Measurements from ENCODE around the gene AKAP5. TPM values are rescaled to one million over a fixed set of nuclear protein-coding genes. Genes with fewer than 3 reads are reported as not detected.
A peak's percentile ranks its signal among the peaks of the same experiment; 100 is the strongest.

The AKAP5 gene
- total RNA-seq, 4 donors from 2014 or later = 0.51 to 5.3 (median 2.8) TPM

DNA sequence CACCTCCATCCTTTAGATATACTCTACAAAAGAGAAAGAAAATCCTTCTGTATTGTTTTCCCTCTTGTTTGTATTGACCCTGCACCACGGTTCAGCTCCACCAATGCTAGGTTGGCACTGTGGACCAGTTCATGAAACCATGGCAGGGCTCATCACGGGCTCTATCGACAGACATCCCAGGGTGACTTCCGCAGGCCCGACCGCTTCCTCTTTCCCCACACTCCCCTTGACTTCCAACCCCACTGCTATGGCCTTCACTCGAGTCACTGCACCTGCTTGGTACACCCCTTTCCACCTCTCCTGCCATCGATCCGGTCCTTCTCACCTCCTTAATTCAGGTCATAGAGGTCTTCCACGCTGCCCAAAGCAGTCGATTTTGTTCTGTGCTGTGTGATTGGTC, 21.2 kb upstream of the AKAP5 start:
- TF ChIP-seq, protein P1, sequence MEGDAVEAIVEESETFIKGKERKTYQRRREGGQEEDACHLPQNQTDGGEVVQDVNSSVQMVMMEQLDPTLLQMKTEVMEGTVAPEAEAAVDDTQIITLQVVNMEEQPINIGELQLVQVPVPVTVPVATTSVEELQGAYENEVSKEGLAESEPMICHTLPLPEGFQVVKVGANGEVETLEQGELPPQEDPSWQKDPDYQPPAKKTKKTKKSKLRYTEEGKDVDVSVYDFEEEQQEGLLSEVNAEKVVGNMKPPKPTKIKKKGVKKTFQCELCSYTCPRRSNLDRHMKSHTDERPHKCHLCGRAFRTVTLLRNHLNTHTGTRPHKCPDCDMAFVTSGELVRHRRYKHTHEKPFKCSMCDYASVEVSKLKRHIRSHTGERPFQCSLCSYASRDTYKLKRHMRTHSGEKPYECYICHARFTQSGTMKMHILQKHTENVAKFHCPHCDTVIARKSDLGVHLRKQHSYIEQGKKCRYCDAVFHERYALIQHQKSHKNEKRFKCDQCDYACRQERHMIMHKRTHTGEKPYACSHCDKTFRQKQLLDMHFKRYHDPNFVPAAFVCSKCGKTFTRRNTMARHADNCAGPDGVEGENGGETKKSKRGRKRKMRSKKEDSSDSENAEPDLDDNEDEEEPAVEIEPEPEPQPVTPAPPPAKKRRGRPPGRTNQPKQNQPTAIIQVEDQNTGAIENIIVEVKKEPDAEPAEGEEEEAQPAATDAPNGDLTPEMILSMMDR (IDR thresholded peaks at IDR 0.05) = no peak
- TF ChIP-seq POLR2A (IDR thresholded peaks at IDR 0.05) = no peak
- H3K9me3 ChIP-seq = no peaks in the 10 kb centered on the region
- H3K4me3 ChIP-seq = no peak overlapping the region
- intact Hi-C loops (cut with DNase I; ENCODE audit: low total_unique reads) = no loop called here
- H3K27ac ChIP-seq = peak overlapping the region; percentile 81 to 83
- no peaks in the 10 kb centered on the region for H3K36me3 ChIP-seq
- no peaks in the 10 kb centered on the region for H3K27me3 ChIP-seq
- no peaks in the 10 kb centered on the region for H3K4me1 ChIP-seq
- DNase-seq = no peak

DNA sequence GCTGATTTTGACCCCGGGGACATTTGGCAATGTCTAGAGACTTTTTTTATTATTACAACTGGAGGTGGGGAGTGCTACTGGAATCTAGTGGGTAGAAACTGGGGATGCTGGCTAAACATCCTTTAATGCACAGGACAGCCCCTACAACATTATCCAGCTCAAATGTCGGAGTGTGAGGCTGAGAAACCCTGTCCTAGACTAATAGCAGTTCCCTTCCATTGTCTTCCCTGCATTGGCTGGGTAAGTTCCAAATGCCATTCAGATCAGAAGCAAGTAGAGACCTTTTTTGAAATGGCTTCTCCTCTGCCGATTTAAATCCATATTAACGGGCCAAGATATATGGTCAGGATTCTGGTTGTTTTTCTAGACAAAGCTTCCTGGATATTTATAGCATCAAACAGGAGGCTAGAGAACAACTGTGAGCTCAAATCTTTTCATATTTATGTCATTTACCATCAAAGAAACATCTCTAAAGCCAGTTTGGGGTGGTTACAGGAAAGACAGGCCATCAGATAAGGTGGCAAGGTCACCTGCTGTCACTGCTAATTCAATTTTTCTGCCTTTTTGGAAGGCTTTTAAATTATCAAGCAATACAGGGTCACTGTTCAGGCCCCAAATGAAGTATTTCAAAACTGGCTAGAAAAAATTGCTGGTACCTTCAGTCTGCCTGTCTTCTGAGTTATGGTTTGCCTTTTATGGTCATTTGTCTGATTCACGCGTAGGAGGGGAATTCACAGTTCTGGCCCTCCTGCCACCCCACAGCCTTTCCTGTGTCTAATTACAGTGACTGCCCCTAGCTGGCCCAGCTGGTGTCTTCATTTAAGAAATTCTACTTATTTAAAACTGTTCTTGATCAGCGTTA, 20.1 kb upstream of the AKAP5 start:
- H3K4me3 ChIP-seq = no peak overlapping the region
- TF ChIP-seq POLR2A (IDR thresholded peaks at IDR 0.05) = no peak
- TF ChIP-seq, protein P1 (IDR thresholded peaks at IDR 0.05) = no peak
- DNase-seq = peak; percentile 46 to 67
- peak overlapping the region; percentile 81 to 83 for H3K27ac ChIP-seq
- no peaks in the 10 kb centered on the region for H3K27me3 ChIP-seq
- H3K36me3 ChIP-seq = no peaks in the 10 kb centered on the region
- intact Hi-C loops (cut with DNase I; ENCODE audit: low total_unique reads) = no loop called here
- no peaks in the 10 kb centered on the region for H3K9me3 ChIP-seq
- H3K4me1 ChIP-seq = no peaks in the 10 kb centered on the region

DNA sequence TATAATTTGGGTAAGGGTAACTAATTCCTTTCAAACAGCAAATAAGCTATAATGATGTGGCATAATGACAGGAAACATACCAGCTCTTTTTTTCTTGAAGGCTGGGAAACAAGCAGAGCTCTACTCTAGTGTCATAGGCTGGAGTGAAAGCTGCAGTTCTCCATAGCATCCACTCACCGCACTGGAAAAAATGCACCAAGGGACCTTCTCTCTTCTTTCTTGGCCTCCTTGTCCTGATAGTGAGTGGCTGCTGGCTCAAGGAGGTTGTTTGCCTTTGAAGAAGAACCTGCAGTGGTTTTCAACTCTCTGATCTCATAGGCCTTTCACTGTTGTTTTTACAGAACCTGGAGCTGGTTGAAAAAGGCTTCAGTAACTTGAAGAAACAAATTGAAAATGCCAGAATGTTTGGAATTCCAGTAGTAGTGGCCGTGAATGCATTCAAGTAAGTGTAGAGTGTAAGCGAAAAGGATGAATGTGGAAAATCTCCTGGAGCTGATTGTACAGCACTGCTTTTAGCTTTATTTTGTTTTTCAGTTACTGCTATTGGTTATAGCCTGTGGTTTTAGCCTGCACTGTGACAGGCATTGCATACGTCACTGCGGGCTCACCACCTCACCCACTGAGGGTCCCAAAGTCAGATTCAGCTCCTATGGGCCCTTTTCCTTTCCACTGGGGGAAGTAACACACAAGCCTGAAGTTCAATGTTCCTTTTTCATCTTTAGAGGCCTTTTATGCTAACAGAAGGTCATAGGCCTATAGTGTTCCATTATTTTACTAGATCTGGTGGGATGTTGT, 17.2 kb upstream of the AKAP5 start:
- Histone ChIP-seq H3K36me3 (no peaks in the 10 kb centered on the region), H3K9me3 (no peaks in the 10 kb centered on the region), H3K27ac (peak overlapping the region; percentile 39 to 54), H3K27me3 (no peaks in the 10 kb centered on the region), H3K4me3 (no peak overlapping the region), H3K4me1 (no peaks in the 10 kb centered on the region)
- no peak for TF ChIP-seq POLR2A (IDR thresholded peaks at IDR 0.05)
- TF ChIP-seq, protein P1 (IDR thresholded peaks at IDR 0.05) = no peak
- intact Hi-C loops (cut with DNase I; ENCODE audit: low total_unique reads) = no loop called here
- DNase-seq = no peak

DNA sequence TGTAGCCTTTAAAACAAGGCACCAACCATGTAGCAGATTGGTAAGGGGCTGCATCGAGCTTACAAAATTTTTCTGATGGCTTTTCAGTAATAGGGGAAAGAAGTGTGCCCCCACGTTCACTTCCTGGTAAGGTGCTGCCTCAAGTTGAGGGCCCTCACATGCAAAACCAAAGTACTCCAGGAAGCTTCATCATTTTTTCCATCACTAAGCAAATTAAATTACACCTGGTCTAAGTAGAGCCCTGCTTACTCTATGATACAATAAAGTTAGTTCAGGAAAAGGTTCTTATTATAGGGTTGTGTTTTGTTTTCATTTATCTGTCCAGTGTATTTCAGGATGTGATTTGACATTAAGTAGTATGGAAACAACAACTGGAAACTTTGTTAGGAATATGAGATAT, 15.0 kb upstream of the AKAP5 start:
- no peaks in the 10 kb centered on the region for H3K4me1 ChIP-seq
- DNase-seq = no peak
- H3K9me3 ChIP-seq = no peaks in the 10 kb centered on the region
- no peaks in the 10 kb centered on the region for H3K27me3 ChIP-seq
- intact Hi-C loops (cut with DNase I; ENCODE audit: low total_unique reads) = no loop called here
- no peak for TF ChIP-seq POLR2A (IDR thresholded peaks at IDR 0.05)
- TF ChIP-seq, protein P1 (IDR thresholded peaks at IDR 0.05) = no peak
- H3K27ac ChIP-seq = no peak overlapping the region
- no peak overlapping the region for H3K4me3 ChIP-seq
- H3K36me3 ChIP-seq = no peaks in the 10 kb centered on the region

DNA sequence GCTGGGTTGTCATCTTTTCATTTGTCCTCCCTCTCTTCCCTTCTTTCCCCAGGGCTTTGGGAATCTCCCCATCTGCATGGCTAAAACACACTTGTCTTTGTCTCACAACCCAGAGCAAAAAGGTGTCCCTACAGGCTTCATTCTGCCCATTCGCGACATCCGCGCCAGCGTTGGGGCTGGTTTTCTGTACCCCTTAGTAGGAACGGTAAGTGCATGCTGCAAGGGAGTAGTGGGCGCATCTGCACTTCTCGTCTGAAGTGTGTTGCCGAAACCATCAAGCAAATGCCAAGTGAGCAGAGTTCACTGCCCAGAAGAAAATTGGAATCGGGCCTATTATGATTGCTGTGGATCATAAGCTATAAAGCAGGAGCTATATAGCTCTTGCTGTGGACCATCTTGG, 10.6 kb upstream of the AKAP5 start:
- TF ChIP-seq, protein P1 (IDR thresholded peaks at IDR 0.05) = no peak
- TF ChIP-seq POLR2A (IDR thresholded peaks at IDR 0.05) = no peak
- Histone ChIP-seq H3K36me3 (no peaks in the 10 kb centered on the region), H3K4me3 (no peak overlapping the region), H3K9me3 (no peaks in the 10 kb centered on the region), H3K27me3 (no peaks in the 10 kb centered on the region), H3K4me1 (no peaks in the 10 kb centered on the region), H3K27ac (no peak overlapping the region)
- intact Hi-C loops (cut with DNase I; ENCODE audit: low total_unique reads) = no loop called here
- DNase-seq = no peak
